Measurements from ENCODE around the gene DYNLT2. TPM values are rescaled to one million over a fixed set of nuclear protein-coding genes. Genes with fewer than 3 reads are reported as not detected.

Gene DYNLT2
- total and polyA plus RNA-seq, 2 of the 13 experiments (the other 11 are each of a cell fraction or from before 2014, with no cell fraction given) = 2.1 to 4.3 TPM

- TF ChIP-seq SNAPC4 (CRISPR knock-in tag; IDR thresholded peaks at IDR 0.05) (peak; percentile 87; the same call in 1 of the 2 replicates), RARA (CRISPR knock-in tag; IDR thresholded peaks at IDR 0.05) (peak; percentile 68), HOXD1 (CRISPR knock-in tag; IDR thresholded peaks at IDR 0.05) (peak; percentile 71; the same call in 1 of the 2 replicates), MIXL1 (CRISPR knock-in tag; IDR thresholded peaks at IDR 0.05) (no peak), ZNF674 (CRISPR knock-in tag; IDR thresholded peaks at IDR 0.05; ENCODE audit: low read depth) (0 out of 2 replicates have a peak, but pooled peaks have one; percentile 92), ZNF891 (CRISPR knock-in tag; IDR thresholded peaks at IDR 0.05) (peak; percentile 77), PRDM15 (CRISPR knock-in tag; IDR thresholded peaks at IDR 0.05) (no peak), ZBTB39 (CRISPR knock-in tag; IDR thresholded peaks at IDR 0.05) (peak; percentile 77; the same call in 1 of the 2 replicates), CBFB (CRISPR knock-in tag; IDR thresholded peaks at IDR 0.05) (peak; percentile 80), MBNL3 (CRISPR knock-in tag; conservative IDR thresholded peaks at IDR 0.05) (no peak), POLR2G (IDR thresholded peaks at IDR 0.05; ENCODE audit: low read depth, low read length) (peak; percentile 85), ZNF770 (CRISPR knock-in tag; IDR thresholded peaks at IDR 0.05) (peak; percentile 32; the same call in 1 of the 2 replicates), TBP (CRISPR knock-in tag; IDR thresholded peaks at IDR 0.05) (0 out of 2 replicates have a peak, but pooled peaks have one; percentile 70), ZNF672 (CRISPR knock-in tag; IDR thresholded peaks at IDR 0.05) (no peak)
These were observed 38.9 kb upstream of the DYNLT2 start (continued) for GRCh38 chr6:169789944-169790927.

All from HepG2 (cell line).